ENCODE measurements around the gene GPX1. TPM values are rescaled to one million over a fixed set of nuclear protein-coding genes. Genes with fewer than 3 reads are reported as not detected.

The GPX1 gene
- total RNA-seq, 1 experiment from 2014 or later = 253 TPM

DNA sequence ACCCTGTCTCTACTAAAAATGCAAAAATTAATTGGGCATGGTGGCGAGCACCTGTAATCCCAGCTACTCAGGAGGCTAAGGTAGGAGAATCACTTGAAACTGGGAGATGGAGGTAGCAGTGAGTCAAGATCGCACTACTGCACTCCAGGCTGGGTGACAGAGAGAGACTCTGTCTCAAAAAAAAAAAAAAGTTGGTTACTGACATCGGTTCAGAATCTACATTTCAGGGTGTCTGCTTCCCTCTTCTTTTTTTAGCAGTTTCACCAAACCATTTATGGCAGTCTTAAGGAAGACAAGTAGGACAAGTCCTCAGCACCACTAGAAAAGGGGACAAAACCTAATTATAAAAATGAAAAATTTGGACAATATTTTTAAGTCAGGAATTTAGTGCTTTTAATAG lies 15.0 kb downstream of the GPX1 start:
- Histone ChIP-seq H3K23me2 (ENCODE audit: insufficient read length, low read depth, low read length, poor library complexity, severe bottlenecking) (peaks cover 4% of the 10 kb centered on the region), H3K27ac (ENCODE audit: insufficient read length, low read depth, low read length) (no peak overlapping the region), H4K5ac (ENCODE audit: insufficient read length, low read depth, low read length) (no peak overlapping the region), H3K14ac (ENCODE audit: insufficient read depth, low read length) (no peak overlapping the region), H3K23ac (ENCODE audit: insufficient read length, low read depth, low read length) (no peak overlapping the region), H3K9me3 (ENCODE audit: control insufficient read depth, low read depth, low read length) (no peaks in the 10 kb centered on the region), H3K9ac (ENCODE audit: extremely low read depth, insufficient read length, low read length) (no peak overlapping the region), H4K8ac (replicated peaks; ENCODE audit: insufficient read length, low read depth, low read length) (no peak overlapping the region), H3K79me1 (ENCODE audit: insufficient read depth, low read depth, low read length, poor library complexity, severe bottlenecking) (no peaks in the 10 kb centered on the region), H3K27me3 (ENCODE audit: insufficient read depth, low read length) (no peaks in the 10 kb centered on the region), H2AK5ac (ENCODE audit: insufficient read length, low read length) (no peak overlapping the region), H3K4ac (ENCODE audit: low read depth, low read length) (no peak overlapping the region), H4K91ac (ENCODE audit: insufficient read length, low read depth, low read length) (no peak overlapping the region), H2BK20ac (ENCODE audit: low read depth, low read length, poor library complexity, severe bottlenecking) (no peak overlapping the region), H3K79me2 (ENCODE audit: insufficient read depth, low read length) (no peaks in the 10 kb centered on the region), H3T11ph (ENCODE audit: low read length) (no peak overlapping the region), H2BK120ac (ENCODE audit: low read depth, low read length, poor library complexity, severe bottlenecking) (no peak overlapping the region), H4K20me1 (ENCODE audit: control insufficient read depth, insufficient read depth, insufficient read length) (no peaks in the 10 kb centered on the region), H2AFZ (ENCODE audit: low read length) (no peak overlapping the region), H2BK15ac (ENCODE audit: low read depth, low read length) (no peak overlapping the region), H3K4me1 (ENCODE audit: insufficient read depth, low read length) (no peaks in the 10 kb centered on the region), H3K18ac (ENCODE audit: insufficient read length, low read depth, low read length) (no peak overlapping the region), H2BK5ac (ENCODE audit: insufficient read length, low read length) (no peak overlapping the region), H3K4me2 (ENCODE audit: insufficient read depth, insufficient read length, low read length) (no peak overlapping the region), H2BK12ac (ENCODE audit: insufficient read length, low read depth, low read length) (no peak overlapping the region), H3K56ac (ENCODE audit: insufficient read length, low read depth, low read length) (no peak overlapping the region)
- no peak for TF ChIP-seq CTCF (conservative IDR thresholded peaks at IDR 0.05)
- peaks cover 0 to 2% (median under 1%) of the 10 kb centered on the region in 3 experiments; a peak in 1 of 7 replicates for H3K36me3 Mint-ChIP-seq (ENCODE audit: insufficient read depth in 1 of 3, low read depth in 3 of 3)
- DNase-seq = no peak
- peaks cover 13 to 16% of the 10 kb centered on the region in 2 experiments for H3K4me1 Mint-ChIP-seq
- no peak overlapping the region for H3K27ac Mint-ChIP-seq
- H3K4me3 Mint-ChIP-seq = no peak overlapping the region
- no peaks in the 10 kb centered on the region; a peak in 1 of 5 replicates for H3K9me3 Mint-ChIP-seq
- WGBS (ENCODE audit: extremely low coverage, insufficient read length, low lambda C conversion rate) = no CpG with 5 or more reads among the region's 3 CpGs
- no peaks in the 10 kb centered on the region for H3K27me3 Mint-ChIP-seq (ENCODE audit: low read depth)
